CD4-positive, alpha-beta T cell treated with Interleukin-21 for 1 hour (primary cell): ENCODE measurements around the gene TMEM255B.

Source experiments
- DNase-seq: peaks from one replicate; pipeline ENCODE4 v3.0.0-alpha.2; 2020

Gene TMEM255B

DNA sequence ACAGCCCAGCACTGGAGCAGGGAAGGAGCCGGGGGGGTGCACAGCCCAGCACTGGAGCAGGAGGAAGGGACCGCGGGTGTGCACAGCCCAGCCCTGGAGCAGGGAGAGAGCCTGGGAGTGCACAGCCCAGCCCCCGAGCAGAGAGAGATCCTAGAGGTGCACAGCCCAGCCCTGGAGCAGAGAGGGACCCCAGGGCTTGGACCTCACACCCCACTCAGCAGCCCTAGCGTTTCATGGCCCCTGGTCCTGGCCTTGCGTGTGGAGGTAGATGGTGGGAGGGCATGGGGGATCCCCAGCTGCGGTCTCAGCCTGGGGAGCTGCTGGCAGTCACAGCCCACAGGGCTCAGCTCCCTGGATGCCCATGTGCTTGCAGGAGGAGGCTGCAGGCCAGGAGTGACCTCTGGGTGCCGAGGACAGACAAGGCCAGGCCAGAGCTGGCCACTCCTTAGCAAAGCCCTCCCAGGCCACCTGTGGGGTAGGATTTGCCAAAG, 79.7 kb downstream of the TMEM255B start:
- no peak for DNase-seq

DNA sequence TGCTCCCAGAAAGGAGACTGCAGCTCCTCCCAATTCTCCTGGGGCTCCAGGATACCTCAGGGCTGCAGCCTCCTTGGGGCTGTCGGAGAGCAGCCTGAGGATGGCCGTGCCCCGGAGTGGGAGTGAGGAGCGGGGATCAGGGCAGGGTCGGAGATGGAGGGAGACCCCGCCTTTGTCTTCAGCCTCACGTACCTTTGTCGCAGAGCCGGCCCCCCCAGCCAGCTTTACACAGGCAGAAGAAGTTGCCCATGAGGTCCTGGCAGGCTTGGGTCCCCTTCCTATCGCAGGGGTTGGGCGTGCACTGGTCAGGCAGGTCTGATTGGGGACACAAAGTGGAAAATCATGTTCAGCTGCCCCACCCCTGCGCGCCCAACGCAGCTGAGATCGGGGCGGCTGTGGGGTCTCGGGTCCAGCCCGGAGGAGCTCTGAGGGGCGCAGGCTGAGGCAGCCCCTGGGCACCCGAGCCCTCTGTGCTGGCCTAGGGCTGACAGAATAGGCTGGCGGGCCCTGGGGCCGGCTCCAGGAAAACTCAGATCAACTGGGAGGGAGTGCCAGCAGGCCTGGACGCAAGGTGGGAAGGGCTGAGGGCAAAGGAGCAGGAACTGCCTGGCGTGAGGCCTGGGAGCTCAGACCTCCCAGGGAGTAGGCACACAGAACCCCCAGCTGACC, 80.6 kb downstream of the TMEM255B start:
- no peak for DNase-seq

DNA sequence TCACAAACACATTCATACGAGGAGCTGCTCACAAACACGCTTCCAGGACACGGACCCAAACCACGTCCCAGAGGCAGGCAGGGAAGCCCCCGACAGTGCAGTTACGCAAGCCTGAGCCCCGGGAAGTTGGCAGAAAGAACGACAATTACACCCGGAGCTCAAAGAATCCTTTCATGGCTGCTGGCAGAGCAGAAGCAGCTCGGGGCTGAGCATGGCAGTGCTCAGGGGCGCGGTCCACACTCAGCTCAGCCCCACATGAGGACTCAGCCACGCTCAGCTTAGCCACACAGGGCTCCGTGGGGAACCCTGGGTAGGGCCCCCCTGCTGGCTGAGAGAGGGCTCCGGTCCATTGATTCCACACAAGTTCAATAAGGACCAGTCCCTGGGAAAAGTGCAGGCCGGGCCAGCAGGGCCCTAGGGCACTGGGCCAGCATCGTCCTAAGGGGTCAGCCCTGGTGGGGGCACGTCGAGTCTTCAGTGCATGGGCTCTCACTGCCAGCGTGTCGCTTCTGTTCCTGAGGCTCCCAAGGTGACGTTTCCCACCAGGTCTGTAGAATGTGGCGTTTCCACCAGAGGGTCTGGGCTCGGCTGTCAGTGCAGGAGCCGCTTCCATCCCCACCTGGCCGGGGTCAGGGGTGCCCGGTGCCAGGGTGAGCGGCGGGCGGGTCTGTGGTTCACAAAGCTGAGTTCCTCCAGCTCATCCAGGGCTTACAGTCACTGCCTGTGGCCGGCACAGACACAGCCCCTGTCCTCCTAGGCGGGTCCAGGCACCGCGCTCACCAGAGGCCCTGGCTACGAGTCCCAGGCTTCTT, 81.7 kb downstream of the TMEM255B start:
- DNase-seq = no peak

DNA sequence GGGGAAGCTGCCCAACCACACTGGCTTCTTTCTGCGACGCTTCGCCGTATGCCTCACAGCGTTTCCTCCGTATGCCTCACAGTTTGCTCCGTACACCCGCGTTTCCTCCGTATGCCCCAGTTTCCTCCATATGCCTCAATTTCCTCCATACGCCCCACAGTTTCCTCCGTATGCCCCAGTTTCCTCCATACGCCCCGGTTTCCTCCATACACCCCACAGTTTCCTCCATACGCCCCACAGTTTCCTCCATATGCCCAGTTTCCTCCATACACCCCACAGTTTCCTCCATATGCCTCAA, 82.3 kb downstream of the TMEM255B start:
- no peak for DNase-seq

DNA sequence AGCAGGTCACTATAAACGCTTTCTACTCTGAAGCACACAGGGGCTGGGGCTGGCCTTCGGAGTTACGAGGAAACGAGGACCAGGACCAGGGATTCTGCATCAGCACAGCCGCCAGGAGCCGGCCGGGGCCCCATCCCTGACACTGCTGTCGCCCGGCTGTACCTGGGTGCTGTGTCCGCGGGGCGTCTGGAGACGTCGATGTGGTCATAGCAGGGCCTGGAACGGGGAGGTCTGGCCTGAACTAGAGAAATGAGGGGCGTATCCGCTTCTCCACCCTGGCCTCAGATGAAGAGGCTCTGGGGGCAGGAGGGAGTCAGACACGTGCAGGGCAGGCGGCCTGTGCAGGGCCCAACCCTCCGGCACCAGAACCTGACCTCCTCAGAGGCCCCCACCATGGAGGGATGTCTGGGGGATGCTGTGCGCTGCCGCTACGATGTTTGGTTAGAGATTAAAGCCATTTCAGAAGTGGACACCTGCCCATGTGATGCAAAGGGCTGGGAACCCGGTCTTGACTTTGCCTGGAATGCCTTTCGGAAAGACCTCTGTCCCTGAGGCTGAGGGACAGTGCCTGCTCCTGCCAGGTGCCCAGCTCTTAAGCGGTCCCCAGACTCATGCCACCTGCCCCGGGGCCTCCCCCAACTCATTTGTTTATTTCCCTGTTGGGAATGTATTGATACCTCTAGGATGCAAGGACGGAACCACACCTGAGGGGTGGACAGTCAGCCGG, 83.5 kb downstream of the TMEM255B start:
- no peak for DNase-seq

DNA sequence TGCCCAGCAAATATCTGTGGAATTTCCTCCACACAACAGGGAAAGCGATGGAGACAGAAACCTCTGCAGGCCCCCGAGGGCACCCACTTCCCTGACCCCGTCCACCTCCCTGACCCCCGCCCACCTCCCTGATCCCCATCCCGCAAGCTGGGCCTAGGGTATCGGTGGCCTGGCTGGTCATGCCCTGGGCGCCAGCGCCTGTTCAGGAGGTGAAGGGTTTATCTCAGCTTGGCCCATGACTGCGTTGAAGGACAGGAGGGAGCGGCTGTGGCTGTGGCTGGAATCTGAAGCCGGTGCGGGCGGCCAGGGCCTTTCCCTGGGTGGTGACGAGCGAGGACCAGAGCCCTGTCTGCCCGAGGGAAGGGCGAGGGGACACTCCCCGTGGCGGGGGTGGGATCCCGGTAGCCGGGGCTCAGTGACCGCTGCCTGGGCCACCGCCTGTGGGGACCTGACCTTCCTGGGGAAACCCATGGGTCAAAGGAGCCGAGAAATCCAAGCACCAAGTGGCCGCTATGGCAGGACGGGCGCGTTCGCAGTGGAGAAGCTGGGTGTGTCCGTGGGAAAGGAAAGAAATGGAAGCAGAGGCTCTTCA, 84.1 kb downstream of the TMEM255B start:
- DNase-seq = no peak

DNA sequence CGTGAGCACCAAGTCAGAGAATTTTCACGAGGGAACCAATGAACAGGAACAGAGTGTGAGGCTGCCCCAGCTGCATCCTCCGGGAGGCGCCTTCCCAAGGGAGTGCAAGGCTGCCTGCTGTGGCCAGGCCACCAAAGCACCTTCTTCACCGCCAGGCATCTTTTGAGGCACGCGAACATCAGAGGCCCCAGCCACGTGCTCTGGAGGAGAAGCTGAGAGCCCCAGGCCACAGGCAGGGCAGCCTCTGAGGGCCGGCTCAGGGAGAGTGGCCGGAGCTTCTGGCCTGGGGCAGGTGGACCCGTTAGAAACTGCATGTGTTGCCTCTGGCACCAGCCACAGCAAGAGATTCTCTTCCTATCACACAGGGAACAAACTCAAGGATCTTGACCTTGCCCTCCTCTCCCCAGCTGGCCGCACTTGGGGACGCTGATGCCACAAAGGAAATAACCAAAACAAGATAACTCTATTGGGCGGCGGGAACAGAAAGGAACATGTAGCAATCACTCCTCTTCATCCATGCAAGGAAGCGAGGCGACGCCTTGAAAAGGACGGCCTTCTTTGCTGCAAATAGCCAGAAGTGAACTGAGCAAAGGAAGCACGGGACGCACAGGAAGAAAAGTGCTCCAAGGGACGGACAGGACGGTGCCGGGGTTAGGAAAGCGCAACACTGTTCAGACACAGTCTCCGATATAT, 85.0 kb downstream of the TMEM255B start:
- DNase-seq = no peak

DNA sequence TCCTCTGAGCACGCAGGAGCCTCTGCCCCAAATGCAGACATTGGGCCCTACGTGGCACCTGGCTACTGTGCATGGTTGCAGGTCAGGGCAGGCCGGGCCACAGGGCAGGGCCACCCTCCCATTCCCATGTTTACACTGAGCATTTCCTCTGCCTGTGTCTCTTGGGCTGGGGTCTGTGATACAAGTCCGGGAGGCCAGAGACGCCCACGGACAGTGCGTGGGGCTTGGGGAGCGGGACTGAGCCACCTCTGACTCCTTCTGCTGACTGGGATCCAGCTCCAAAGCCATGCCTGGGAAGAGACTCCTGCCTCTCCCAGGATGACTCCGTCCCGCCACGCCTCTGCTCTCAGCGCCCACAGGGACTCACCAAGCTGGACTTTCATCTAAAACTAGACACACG, 86.0 kb downstream of the TMEM255B start:
- DNase-seq = no peak

DNA sequence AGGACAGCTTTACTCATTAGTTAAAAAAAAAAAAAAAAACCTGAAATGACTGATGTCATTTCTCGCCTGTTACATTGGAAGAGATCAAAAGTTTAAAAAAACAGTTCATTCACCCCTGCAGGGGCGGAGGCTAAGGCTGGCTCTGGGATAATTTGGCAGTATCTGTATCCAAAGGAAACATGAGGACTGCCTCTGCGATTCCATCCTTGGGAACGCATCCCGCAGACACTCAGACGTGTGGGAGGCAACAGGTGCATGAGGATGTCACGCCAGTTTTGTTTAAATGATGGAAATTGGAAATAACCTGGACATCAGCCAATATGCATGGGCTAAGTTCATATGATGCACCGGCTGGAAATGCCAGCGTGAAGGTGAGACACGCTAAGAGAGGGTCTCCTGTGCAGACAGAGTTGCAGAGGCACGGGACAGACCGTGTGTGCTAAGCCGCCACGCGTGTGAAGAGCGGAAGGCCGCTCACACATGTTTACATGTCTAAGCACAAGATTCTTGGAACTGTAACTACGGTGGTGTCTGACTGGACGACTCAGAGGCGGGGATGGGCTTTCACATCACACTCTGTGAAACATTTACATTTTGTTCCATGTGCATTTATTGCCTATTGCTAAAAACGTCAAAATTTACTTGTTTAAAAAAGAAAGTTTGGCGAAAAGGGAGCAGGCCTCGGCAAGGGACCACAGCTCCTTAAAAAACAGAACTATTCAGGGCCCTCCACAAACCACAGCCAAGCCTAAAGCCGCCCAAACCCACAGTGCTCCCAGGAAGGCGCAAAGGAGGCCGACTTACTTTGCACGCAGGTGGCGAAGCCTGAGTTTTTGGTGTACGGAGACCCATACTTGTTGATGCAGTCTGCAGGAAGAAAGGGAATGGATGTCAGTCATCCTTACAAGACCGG, 87.0 kb downstream of the TMEM255B start:
- no peak for DNase-seq

DNA sequence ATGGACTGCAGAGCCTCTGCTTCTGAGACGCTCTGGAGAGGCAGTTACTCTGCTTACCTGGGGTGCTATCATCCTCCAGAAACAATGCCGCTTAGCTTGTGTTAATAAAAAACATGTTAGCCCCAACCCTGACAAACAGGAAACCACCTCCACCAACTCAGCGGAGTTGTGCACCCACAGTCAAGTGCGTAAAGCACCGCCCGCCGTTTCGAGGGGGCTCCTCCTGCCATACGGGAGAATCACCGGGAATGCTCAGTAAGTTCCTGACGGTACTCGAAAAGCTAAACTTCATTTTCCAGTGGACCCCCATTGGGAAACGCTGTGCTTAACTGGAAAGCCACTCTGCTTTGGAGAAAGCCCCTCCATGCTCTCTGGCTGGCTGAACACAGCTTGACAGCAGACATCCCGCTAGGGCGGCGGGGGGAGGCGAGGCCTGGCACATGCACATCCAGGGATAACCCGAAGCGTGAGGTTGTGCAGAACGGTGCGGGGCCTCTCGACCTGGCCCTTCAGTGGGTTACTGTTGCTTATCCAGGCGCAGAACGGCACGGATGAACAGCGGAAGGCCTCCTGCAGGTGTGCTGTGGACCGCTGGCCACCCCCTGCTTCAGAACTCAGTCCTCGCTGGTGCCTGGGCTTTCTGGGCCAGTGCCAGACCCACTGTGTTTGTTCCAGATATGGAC, 87.8 kb downstream of the TMEM255B start:
- DNase-seq = peak; percentile 42

DNA sequence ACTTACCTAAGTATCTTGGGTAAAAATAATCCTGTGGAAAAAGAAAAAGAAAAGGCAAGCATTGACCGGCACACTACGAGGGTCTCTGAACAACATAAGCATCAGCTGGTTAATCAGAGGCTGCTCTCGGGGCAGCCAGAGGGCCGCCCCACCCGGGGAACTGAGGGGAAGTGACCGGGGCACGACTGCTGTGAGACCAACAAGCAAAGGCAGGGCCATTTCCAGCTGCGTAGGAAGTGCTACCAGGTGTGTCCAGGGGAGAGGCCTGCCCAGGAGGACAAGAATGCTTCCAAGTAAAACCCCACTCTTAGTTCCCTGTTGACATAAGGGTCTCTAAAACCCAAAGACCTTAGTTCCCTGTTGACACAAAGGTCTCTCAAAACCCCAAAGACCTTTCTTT, 89.0 kb downstream of the TMEM255B start:
- DNase-seq = no peak

DNA sequence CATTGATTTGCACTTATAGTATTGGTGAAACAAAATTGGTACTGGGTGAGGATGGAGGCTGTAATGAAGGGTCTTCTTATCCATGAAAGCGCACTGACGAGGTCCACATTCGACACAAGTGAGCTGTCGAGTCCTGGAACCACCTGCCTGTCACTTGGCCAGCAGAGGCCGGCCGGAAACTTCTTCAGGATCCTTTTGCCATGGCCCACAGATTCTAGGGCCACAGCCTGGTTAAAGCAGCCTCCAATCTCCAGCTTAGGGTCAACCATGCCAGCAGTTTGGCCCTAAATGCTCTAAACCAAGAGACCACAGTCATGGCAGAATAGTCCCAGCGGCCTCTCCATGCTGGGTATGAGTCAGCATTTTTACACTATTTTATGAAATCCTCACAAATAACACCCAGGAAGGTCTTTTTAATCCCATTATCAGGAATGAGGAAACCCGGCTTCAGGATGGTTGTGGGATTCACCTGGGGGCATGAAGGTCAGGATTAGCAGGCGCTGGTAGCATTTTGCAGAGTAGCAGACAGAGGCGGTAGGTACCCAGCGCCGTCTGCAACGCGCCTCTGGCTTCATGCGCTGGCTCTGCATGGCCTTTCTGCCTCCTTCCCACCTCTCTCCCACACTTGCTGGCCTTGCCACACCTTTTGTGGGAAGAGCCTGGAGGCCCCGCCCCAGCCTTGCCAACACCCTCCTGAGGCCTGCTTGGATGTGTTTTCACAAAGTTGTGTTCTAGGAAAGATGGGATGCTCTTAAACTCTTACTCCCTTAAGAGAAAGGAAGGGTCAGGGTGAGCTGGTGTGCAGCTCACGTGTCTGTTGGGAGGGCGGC, 89.6 kb downstream of the TMEM255B start:
- DNase-seq = no peak

DNA sequence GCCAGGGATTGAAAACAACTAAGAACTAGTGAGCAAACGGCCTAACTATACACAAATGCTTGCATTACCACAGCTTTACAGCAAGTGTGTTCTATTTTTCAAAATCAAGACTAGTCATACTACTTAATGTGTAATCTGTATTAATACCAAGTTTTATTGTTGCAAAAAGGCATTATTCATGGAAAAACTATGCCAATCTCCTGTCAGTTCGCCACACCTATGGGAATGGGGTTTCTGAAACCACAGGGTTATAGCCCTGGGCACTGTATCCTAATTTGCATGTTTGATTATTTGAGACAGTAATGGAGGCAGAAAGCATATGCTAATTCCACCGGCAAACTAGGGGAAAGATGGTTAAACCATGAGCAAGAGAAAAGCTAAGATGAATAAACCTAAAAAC, 90.5 kb downstream of the TMEM255B start:
- no peak for DNase-seq

DNA sequence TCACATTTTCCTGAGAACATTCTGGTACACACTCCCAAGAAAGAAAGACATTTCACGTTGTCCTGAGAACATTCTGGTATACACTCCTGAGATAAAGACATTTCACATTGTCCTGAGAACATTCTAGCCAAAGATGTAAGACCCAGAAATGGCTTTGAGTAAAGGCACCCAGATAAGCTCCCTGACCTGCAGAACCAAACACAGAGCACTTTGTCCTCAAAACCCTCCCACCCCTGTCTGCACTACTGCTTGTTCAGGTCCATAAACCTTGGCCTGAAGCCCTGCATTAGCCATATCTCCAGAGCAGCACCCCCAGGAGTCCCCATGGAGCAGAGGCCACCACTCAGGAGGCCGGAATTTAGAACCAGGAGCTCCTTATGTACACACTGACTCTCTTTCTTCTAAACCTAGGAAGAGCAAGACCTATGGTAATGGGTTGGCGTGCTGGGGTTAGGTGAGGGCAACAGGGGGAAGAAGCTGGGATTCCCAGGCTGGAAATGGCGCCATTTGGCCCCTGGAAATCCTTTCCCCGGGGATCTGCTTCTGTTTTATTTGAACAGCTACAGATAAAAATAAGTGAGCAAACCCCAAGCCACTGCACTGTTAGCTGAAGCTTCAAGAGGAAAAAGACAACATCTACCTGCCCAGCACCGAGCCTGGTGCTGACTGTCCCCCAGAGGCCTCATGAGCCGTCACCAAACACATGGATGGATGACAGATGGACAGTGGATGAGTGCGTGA, 91.1 kb downstream of the TMEM255B start:
- DNase-seq = no peak

DNA sequence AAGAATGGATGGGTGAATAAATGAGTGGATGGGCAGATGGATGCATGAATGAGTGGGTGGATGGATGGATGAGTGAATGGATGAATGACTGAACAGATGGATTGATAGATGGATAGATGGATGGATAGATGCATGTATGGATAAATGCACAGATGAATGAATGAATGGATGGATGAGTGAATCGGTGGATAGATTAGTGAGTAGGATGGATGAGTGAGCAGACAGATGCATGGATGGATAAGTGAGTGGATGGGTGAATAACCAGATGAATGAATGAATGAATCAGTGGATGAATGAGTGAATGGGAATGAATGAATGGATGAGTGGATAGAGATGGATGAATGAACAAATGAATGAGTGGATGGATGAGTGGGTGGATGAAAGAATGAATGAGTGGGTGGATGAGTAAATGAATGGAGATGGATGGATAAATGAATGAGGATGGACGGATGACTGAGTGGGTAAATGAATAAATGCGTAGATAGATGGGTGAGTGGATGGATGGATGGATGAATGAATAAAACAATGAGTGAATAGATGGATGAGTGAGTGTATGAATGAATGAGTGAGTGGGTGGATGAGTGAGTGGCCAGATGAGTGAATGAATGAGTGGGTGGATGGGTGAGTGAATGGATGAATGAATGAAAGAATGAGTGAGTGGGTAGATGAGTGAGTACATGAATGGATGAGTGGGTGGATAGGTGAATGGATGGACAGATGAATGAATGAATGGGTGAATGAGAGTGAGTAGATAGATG, 91.9 kb downstream of the TMEM255B start:
- DNase-seq = no peak

DNA sequence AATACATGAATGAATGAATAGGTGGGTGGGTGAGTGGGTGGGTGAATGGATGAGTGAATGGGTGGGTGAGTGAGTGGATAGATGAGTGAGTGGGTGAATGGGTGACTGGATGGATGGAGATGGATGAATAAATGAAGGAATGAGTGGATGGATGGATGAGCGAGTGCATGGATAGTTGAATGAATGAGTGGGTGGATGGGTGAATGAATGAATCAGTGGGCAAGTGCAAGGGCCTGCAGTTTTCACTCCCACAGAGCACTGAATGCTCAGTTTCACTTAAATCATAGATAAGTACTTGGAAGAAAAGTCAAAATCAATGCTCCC, 92.4 kb downstream of the TMEM255B start:
- DNase-seq = no peak

DNA sequence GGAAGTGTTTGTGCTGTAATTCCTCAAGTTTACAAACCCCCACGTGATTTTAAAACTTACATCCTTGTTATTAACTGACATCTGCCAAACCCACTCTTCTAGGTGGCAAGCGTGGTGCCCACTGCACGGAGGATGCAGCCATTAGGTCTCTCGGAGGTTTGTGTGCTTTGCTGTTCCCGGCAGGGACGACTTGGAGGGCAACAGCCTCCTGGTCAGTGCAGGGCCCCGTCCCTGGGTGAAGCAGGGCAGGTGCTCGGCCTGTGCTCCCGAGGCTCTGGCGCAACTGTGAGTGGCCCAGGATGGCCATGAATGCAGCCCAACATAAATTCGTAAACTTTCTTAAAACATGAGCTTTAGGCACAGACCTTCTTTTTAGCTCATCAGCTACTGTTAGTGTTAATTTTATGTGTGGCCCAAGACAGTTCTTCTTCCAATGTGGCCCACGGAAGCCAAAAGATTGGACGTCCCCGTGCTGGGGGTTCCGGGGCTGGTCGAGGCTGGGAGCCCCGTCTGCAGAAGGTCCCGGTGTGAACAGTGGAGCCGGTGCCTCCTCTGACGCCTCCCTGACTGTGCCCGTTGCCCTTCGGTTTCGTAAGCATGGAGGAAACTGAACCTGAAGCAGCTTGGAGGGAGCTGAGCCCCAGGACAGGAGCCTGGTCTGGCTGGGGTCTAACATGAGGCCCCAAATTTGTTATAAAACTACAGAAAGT, 93.0 kb downstream of the TMEM255B start:
- DNase-seq = no peak
